ENCODE measurements around the gene ARID5A. TPM values are rescaled to one million over a fixed set of nuclear protein-coding genes. Genes with fewer than 3 reads are reported as not detected.

Gene ARID5A
- total RNA-seq, 4 donors from 2014 or later: 12.6 to 26.0 (median 22.1) TPM

- TF ChIP-seq CTCF (IDR thresholded peaks at IDR 0.05; ENCODE audit: low read depth): no peak
Observed at GRCh38 chr2:96574364-96574763, 37.8 kb downstream of the ARID5A start.

GRCh38 chr2:96575785-96576456, 39.4 kb downstream of the ARID5A start:
- TF ChIP-seq CTCF (IDR thresholded peaks at IDR 0.05; ENCODE audit: low read depth): no peak

DNA sequence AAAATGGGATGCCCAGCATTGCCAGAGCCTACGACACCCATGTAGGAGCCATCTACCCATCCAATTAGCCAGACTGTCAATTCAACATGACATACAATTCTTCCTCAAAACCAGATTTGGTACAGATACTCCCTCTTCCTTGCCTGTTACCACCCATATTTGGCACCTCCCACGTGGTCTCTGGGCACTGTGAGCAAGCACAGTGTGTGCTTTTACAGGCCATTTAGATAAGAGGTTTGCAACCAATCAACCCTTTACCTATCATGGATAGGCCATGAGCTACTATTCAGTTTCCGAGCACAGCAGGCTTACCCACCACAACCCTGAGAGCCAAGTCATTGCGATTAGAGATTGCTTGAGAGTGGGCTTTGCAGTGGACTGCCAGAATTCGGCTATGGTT, 40.9 kb downstream of the ARID5A start:
- no peak for TF ChIP-seq CTCF (IDR thresholded peaks at IDR 0.05; ENCODE audit: low read depth)

DNA sequence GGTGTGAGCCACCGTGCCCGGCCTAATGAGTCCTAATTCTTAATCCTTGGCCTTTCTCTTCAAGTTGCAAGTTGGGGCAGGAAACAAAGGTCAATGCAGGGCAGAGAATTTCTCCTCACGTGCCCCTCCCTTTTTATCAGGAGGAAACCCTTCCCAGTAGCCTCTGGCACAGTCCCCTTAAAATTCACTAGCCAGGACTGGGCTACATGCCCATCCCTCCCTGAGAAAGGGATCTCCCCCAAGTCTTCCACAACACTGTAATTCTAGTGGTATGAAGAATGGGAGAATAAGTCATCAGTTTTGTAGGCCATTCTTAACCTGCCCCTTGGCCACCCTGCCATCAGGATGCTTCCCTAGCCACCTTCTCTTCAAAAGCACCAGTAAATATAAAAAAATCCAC, 42.2 kb downstream of the ARID5A start:
- no peak for TF ChIP-seq CTCF (IDR thresholded peaks at IDR 0.05; ENCODE audit: low read depth)

- no peak for TF ChIP-seq CTCF (IDR thresholded peaks at IDR 0.05; ENCODE audit: low read depth)
Observed at GRCh38 chr2:96579422-96579821, 42.9 kb downstream of the ARID5A start.

- no peak for TF ChIP-seq CTCF (IDR thresholded peaks at IDR 0.05; ENCODE audit: low read depth)
Observed at GRCh38 chr2:96580771-96581170, 44.2 kb downstream of the ARID5A start.

- TF ChIP-seq CTCF (IDR thresholded peaks at IDR 0.05; ENCODE audit: low read depth): no peak
Observed at GRCh38 chr2:96584017-96584416, 47.5 kb downstream of the ARID5A start.
